ENCODE results near the gene METAP1D. TPM values are rescaled to one million over a fixed set of nuclear protein-coding genes. Genes with fewer than 3 reads are reported as not detected.
"Not testable (repeated sequence)": the region's sequence is repeated elsewhere in the genome, so short reads cannot be mapped to it uniquely, and the experiment has no call there.

The METAP1D gene
- total and polyA plus RNA-seq, 11 donors: 2.9 to 7.0 (median 5.3) TPM

GRCh38 chr2:172052000-172052983 lies 52.5 kb downstream of the METAP1D start:
- 49 to 64% (median 58%) methylated on average over 4 of the region's 4 CpGs for WGBS, 4 donors
- no peaks in the 10 kb centered on the region for H3K9me3 ChIP-seq
- ATAC-seq: no peak

GRCh38 chr2:172053486-172053885 lies 53.7 kb downstream of the METAP1D start:
- no peaks in the 10 kb centered on the region for H3K27me3 ChIP-seq
- no peak overlapping the region for H3K27ac ChIP-seq
- TF ChIP-seq POLR2A (IDR thresholded peaks at IDR 0.05): no peak
- TF ChIP-seq CTCF (IDR thresholded peaks at IDR 0.05): no peak
- no peak for ATAC-seq
- peaks cover 0 to 4% (median 0%) of the 10 kb centered on the region in 12 donors for H3K4me1 ChIP-seq
- H3K4me3 ChIP-seq: no peak overlapping the region
- intact Hi-C loops (cut with DNase I): no loop called here
- no peaks in the 10 kb centered on the region for H3K9me3 ChIP-seq
- no peak for DNase-seq
- no peaks in the 10 kb centered on the region for H3K36me3 ChIP-seq
- 89 to 98% (median 93%) methylated on average over 1 of the region's 1 CpG for whole genome bisulfite sequencing, 4 donors

More at GRCh38 chr2:172052000-172052983, 52.5 kb downstream of the METAP1D start:
- TF ChIP-seq CTCF (IDR thresholded peaks at IDR 0.05) (no peak), POLR2A (IDR thresholded peaks at IDR 0.05) (no peak)
- intact Hi-C loops (cut with DNase I): no loop called here
- peaks cover 0 to 4% (median 0%) of the 10 kb centered on the region in 12 donors for H3K4me1 ChIP-seq
- no peak overlapping the region for H3K27ac ChIP-seq
- H3K27me3 ChIP-seq: no peaks in the 10 kb centered on the region
- H3K4me3 ChIP-seq: no peak overlapping the region
- no peaks in the 10 kb centered on the region for H3K36me3 ChIP-seq
- DNase-seq: no peak

GRCh38 chr2:172056293-172056692 lies 56.5 kb downstream of the METAP1D start:
- no peak for DNase-seq
- no peak overlapping the region for H3K4me3 ChIP-seq
- H3K4me1 ChIP-seq: peaks cover 0 to 4% (median 0%) of the 10 kb centered on the region in 12 donors
- no peak for ATAC-seq
- no peak overlapping the region for H3K27ac ChIP-seq
- no peaks in the 10 kb centered on the region for H3K9me3 ChIP-seq
- intact Hi-C loops (cut with DNase I): no loop called here
- no peaks in the 10 kb centered on the region for H3K36me3 ChIP-seq
- 78 to 90% (median 88%) methylated on average over 2 of the region's 2 CpGs for WGBS, 4 donors
- no peaks in the 10 kb centered on the region for H3K27me3 ChIP-seq
- TF ChIP-seq POLR2A (IDR thresholded peaks at IDR 0.05): no peak
- no peak for TF ChIP-seq CTCF (IDR thresholded peaks at IDR 0.05)

- H3K9me3 ChIP-seq: no peaks in the 10 kb centered on the region
- DNase-seq (no peak), ATAC-seq (no peak)
- TF ChIP-seq POLR2A (IDR thresholded peaks at IDR 0.05) (no peak), CTCF (IDR thresholded peaks at IDR 0.05) (no peak)
- intact Hi-C loops (cut with DNase I): no loop called here
- H3K4me1 ChIP-seq: no peaks in the 10 kb centered on the region
- 94 to 97% (median 95%) methylated on average over 5 of the region's 5 CpGs for WGBS, 4 donors
- no peaks in the 10 kb centered on the region for H3K27me3 ChIP-seq
- no peak overlapping the region for H3K4me3 ChIP-seq
- no peak overlapping the region for H3K27ac ChIP-seq
- H3K36me3 ChIP-seq: peaks cover 0 to 6% (median 0%) of the 10 kb centered on the region in 9 donors
These were observed 58.9 kb downstream of the METAP1D start for GRCh38 chr2:172058660-172059059.

- H3K27ac ChIP-seq; intact Hi-C loops (cut with DNase I); H3K4me3 ChIP-seq; DNase-seq; ATAC-seq; H3K9me3 ChIP-seq; H3K27me3 ChIP-seq; H3K36me3 ChIP-seq; H3K4me1 ChIP-seq: not testable (repeated sequence)
- WGBS, 4 donors: 97 to 99% (median 98%) methylated on average over 5 of the region's 5 CpGs
These were observed 60.4 kb downstream of the METAP1D start for GRCh38 chr2:172060118-172060517.
